Measurements from ENCODE around the gene FGF14.

FGF14 gene

DNA sequence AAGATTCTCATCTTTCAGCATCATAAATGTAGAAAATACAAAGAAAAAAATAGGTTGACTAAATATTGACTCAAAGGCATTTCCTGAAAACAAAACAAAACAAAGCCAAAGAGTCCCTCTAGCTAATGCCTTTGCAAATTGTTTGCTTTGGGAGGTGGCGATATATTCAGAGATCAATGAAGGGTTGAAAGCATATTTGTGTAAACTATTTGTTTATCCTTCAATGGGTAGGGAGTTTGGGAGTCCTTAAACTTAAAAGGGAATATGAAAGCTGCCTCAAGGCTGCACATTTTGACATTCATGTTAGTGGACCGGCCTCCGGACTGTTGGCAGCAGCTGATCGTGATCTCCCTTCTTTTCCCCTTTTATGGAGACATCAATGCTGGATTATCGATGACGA, 691.9 kb downstream of the FGF14 start:
- no peak overlapping the region for H3K4me3 ChIP-seq (ENCODE audit: low read depth, low read length)
- TF ChIP-seq, protein P1, sequence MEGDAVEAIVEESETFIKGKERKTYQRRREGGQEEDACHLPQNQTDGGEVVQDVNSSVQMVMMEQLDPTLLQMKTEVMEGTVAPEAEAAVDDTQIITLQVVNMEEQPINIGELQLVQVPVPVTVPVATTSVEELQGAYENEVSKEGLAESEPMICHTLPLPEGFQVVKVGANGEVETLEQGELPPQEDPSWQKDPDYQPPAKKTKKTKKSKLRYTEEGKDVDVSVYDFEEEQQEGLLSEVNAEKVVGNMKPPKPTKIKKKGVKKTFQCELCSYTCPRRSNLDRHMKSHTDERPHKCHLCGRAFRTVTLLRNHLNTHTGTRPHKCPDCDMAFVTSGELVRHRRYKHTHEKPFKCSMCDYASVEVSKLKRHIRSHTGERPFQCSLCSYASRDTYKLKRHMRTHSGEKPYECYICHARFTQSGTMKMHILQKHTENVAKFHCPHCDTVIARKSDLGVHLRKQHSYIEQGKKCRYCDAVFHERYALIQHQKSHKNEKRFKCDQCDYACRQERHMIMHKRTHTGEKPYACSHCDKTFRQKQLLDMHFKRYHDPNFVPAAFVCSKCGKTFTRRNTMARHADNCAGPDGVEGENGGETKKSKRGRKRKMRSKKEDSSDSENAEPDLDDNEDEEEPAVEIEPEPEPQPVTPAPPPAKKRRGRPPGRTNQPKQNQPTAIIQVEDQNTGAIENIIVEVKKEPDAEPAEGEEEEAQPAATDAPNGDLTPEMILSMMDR (IDR thresholded peaks at IDR 0.05; ENCODE audit: borderline replicate concordance, insufficient read depth, low read depth, low read length) = no peak

GRCh38 chr13:101708115-101708514, 693.7 kb downstream of the FGF14 start:
- TF ChIP-seq, protein P1 (IDR thresholded peaks at IDR 0.05; ENCODE audit: borderline replicate concordance, insufficient read depth, low read depth, low read length) = no peak
- H3K4me3 ChIP-seq (ENCODE audit: low read depth, low read length) = no peak overlapping the region

- H3K4me3 ChIP-seq (ENCODE audit: low read depth, low read length) = no peak overlapping the region
- TF ChIP-seq, protein P1 (IDR thresholded peaks at IDR 0.05; ENCODE audit: borderline replicate concordance, insufficient read depth, low read depth, low read length) = no peak
Measured at GRCh38 chr13:101707659-101708058, 694.2 kb downstream of the FGF14 start.

DNA sequence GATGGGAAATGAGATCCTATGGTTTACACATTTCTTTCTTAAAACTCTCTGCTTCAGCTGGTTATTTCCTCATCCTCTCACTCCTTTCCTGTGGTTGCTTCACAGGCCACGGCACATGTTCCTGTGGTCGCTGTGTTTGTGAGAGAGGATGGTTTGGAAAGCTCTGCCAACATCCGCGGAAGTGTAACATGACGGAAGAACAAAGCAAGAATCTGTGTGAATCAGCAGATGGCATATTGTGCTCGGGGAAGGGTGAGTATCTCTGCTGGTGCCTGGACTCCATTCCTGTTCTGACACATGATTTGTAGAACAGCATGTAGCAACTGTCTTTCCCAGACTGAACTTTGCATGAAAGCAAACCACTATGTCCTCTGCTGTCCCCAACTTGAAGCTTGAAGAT, 695.2 kb downstream of the FGF14 start:
- TF ChIP-seq, protein P1 (IDR thresholded peaks at IDR 0.05; ENCODE audit: borderline replicate concordance, insufficient read depth, low read depth, low read length) = no peak
- no peak overlapping the region for H3K4me3 ChIP-seq (ENCODE audit: low read depth, low read length)

- no peak overlapping the region for H3K4me3 ChIP-seq (ENCODE audit: low read depth, low read length)
Measured at GRCh38 chr13:101703838-101704237, 698.0 kb downstream of the FGF14 start.

DNA sequence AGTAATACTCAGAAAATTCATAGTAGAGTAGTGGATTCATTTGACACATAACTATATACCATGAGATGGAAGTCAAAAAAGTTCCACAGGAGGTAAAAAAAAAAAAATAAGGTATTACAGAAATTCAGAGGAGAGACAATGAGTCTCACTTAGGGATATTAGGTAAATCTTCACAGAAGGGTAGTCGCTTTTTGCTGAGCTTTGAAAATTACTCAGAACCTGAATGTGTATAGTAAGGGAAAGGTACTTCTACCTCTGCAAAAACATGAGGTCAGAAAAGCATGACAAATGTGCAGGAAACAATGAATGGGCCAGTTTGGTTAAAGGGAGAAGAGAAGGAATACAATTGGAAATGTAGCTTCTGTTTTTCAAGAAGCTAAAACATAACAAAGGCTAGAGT, 698.8 kb downstream of the FGF14 start:
- H3K4me3 ChIP-seq (ENCODE audit: low read depth, low read length) = no peak overlapping the region
- TF ChIP-seq, protein P1 (IDR thresholded peaks at IDR 0.05; ENCODE audit: borderline replicate concordance, insufficient read depth, low read depth, low read length) = no peak

More at GRCh38 chr13:101703838-101704237, 698.0 kb downstream of the FGF14 start:
- TF ChIP-seq, protein P1 (IDR thresholded peaks at IDR 0.05; ENCODE audit: borderline replicate concordance, insufficient read depth, low read depth, low read length) = no peak

DNA sequence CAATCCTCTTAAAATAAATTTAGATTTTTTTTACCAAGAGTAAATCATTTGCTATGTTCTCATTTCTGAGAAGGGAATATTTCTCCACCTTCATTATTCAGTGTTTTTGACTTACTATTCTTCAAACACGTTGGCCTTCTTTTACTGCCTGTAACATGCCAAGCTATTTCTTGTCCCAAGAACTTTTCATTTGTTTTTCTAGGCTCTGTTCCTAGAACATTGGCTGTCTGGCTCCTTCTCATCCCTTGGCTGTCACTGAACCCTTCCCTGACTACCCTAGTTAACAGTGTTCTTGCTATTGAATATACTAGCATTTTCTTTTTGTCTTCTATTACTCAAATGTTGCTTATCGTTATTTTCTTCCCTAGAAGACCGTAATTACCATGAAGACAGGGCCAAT, 701.2 kb downstream of the FGF14 start:
- TF ChIP-seq, protein P1 (IDR thresholded peaks at IDR 0.05; ENCODE audit: borderline replicate concordance, insufficient read depth, low read depth, low read length) = no peak
- no peak overlapping the region for H3K4me3 ChIP-seq (ENCODE audit: low read depth, low read length)

Measured in GM12875 (cell line).